HG03521 (cell line): ENCODE results near the gene TMEM106A.
"Not testable (repeated sequence)": the region's sequence is repeated elsewhere in the genome, so short reads cannot be mapped to it uniquely, and the experiment has no call there.

Experiments used
- ATAC-seq: cut with Tn5 transposase; IDR thresholded peaks from one replicate; pipeline ENCODE4 v1.9.1; 2021; ENCODE audit warnings: mild to moderate bottlenecking, moderate library complexity; ENCODE audit not compliant: unreplicated experiment

Gene TMEM106A

DNA sequence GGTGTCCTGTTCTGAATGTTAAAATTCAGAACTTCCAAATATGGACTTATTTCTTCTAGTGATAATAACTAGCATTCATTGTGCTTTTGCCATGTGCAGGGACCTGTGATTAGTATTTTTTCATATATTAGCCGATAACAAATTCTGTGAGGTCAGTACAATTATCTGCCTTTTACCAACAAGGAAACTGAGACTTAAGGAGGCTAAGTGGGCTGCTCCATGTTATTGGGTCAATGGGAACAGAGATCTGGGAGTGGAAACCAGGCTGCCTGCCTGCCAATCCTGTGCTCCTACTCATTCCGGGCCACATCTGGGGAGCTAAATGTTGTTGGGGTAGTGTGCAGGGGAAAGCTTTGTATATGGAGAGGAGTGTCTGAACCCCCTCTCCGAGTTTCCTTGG lies 3.7 kb downstream of the TMEM106A start:
- no peak for ATAC-seq

DNA sequence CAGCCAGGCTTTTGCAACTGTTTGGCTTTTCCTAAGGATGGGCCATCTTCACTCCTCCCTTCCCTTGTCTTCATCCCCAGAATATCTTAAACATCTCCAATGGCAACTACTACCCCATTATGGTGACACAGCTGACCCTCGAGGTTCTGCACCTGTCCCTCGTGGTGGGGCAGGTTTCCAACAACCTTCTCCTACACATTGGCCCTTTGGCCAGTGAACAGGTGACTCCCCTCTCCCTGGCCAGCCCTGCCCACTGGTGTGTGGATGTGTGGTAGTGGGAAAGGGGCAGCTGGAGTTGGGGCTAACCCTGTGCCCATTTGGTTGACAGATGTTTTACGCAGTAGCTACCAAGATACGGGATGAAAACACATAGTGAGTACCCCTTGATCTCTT lies 4.7 kb downstream of the TMEM106A start:
- ATAC-seq: no peak

DNA sequence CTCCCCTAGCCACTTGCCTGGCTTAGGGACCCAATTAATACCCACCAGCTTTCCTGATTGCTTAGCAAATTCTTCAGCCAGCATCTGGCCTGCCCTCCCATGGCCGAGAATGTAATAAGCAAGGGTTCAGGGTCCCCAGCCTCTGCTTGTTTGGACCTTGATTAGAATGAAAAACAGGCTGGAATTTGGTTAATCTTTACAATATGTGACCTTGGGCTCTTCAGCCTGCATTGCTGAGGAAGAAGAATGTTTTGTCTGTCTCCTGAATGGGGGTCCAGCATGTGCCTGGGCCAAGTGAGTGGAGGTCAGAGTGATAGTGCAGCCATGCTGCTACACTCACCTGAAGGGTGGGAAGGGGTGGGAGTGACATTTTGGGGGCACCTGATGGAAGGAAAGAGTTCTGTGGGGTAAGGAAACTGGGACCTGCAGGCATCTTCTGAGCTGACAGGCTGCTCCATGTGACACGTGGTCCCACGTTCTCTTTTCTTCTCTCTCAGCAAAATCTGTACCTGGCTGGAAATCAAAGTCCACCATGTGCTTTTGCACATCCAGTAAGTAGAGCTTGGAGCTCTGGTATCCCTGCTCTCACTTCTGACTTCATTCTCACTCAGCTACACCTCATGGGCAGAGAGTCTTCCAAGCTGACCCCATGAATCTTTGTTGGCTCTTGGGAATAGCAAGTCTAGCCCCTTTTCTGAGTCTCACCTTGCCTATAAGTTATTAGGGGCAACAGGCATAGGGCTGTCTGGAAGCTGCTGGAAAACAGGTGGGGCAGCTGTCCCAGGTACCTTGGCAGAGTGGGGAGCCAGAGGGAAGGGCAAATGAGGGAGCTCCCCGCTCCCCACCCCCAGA lies 5.3 kb downstream of the TMEM106A start:
- ATAC-seq: no peak

DNA sequence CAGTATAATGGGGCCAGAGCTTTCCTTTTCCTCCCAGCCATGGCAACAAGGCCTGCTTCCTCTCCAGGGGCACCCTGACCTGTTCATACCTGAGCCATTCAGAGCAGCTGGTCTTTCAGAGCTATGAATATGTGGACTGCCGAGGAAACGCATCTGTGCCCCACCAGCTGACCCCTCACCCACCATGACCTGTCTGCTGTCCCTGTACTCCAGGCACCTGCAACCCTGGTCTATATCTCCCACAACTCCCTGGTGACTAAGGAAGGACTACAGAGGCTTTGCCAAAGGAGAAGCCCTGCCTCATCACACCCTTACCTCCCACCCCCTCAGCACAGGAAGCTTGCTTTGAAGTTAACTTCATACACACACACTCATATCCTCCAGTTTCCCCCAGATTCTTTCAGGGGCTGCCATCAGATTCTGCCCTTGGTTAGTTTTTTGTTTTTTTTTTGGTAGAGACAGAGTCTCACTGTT lies 6.0 kb downstream of the TMEM106A start:
- ATAC-seq: no peak

DNA sequence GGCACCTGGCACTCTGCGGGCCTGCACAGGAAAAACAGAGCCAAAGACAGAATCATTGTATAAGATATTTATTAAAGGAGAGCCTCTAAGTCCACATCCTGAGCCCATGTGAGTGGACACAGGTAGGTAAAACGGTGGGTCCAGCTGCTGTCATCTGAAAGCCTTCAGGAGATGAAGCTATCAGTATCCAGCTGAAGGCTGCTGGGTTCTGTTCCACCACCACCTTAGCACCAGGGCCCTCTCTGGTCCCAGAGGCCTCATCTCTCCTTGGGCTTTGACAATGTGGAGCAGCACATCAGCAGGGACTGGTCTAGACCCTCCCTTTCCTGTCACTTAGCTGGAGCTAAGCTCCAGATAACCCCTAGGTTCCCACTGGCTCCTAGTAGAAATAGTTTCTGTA lies 7.3 kb downstream of the TMEM106A start:
- ATAC-seq: no peak

DNA sequence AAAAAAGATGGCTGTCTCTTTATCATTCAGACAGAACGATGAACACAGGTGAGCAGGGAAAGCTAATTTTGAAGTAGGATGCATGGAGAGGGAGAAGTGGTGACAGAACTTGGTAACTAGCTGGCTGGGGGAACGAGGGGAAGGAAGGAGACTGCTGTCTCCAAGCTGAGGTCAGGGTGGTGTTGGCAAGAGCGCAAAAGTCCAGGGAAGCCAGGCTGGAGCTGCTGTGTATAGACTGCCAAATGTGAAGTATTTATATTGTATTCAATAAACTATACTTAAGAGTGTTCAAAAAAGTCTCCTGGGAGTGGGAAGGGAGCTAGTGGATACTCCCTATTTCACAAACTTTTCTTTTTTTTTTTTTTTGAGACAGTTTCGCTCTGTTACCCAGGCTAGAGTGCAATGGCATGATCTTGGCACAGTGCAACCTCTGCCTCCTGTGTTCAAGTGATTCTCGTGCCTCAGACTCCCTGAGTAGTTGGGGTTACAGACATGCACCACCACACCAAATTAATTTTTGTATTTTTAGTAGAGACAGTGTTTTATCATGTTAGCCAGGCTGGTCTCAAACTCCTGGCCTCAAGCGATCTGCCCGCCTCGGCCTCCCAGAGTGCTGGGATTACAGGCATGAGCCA lies 8.2 kb downstream of the TMEM106A start:
- no peak for ATAC-seq

DNA sequence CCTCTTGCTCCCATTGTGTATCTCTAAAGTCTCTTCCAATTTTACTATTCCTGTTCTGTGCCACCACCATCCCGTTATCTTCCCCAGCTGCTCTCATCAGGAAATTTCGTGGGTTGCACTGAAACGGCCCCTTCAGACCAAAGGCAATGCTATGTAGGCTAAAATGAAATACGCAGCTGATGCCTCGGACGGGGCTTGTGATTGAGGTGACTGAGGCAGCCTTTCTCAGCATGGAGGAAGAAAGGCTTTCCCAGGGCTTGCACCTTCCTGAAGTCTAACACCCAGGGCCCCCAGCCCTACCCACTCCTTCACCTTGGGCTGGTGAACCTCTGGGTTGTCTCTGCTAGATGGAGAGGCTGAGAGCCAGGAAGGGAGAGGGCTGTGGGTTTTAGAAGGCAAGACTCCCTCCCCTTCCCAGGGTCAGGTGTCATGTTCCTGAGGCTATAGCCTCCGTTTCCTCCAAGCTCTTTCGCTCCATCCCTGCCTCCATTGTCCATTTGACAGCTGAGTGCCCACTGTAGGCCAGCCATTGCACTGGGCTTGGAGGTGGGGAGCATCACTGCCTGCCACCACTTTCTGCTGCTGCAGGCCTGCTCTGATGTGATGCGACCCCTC lies 8.9 kb downstream of the TMEM106A start:
- no peak for ATAC-seq

DNA sequence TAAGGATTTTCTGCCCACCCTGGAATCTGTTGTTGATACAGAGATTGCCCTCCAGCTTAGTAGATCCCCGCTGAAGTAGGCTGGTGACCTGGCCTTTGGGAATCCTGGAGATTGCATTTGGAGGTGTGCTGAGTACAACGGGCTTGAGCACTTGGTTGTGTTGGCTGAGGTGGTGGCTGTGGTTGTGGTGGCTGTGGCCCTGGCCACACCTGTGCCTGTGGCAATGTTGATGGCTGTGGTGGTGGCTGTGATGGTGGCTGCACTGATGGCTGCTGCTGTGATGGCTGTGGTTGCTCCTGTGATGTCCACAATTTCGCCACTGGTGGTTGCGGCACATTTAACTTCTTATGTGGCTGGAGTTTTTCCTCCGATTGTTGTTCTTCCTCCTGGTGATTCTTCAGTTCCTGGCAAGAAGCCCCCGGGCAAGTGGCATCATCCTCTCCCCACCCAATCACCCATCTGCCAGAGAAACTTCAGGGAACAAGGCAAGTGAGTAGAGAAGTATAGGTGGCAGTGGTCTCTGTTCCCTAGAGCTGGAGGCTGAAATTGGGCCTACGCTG lies 12.6 kb downstream of the TMEM106A start:
- no peak for ATAC-seq

DNA sequence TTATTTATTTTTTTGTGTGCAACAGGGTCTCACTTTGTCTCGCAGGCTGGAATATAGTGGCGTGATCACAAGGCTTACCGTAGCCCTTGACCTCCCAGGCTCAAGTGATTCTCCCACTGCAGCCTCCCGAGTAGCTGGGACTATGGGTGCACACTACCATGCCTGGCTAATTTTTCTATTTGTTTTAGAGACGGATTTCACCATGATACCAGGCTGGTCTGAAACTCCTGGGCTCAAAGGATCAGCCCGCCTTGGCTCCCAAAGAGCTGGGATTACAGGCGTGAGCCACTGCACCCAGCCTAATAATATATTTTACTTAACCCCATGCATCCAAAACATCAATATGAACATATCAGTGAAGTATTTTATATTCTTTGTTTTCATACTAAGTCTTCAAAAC lies 14.7 kb downstream of the TMEM106A start:
- no peak for ATAC-seq

DNA sequence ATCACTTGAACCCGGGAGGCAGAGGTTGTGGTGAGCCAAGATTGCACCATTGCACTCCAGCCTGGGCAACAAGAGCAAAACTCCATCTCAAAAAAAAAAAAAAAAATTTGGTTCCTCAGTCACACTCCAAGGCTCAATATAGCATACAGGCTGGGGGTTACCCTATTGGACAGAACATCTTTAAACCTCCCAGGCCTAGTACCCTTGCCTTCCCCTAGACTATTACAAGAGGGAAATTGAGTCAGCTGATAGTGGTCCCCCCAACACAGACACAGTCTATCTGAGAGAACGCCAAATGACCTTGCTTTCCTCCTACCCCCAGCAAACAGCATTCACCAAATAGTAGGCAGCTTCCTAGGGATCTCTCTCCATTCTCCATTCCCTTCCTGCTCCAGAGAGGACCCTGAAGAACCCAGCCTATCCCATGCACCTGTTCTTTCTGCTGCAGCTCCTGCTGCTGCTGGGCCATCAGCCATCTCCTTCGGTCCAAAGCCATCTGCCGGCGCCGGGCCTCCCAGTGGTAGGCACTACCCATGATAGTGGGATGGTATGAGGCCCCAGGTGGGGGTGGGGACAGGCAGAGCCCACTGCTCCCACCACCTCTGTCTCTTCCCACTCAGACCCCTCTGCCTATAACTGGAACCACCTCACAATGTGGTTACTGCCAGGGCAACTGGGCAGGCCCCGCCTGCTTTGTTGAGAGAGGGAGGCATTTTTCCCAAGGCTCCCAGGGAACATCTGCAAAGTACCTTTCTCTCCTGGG lies 16.5 kb downstream of the TMEM106A start, which contains the start of gene CCDC200:
Gene CCDC200, minus strand, starts transcription at position 604 of the 763 bp plus-strand sequence. Its CDS starts 69 bp downstream, at position 535.
- not testable (repeated sequence) for ATAC-seq

DNA sequence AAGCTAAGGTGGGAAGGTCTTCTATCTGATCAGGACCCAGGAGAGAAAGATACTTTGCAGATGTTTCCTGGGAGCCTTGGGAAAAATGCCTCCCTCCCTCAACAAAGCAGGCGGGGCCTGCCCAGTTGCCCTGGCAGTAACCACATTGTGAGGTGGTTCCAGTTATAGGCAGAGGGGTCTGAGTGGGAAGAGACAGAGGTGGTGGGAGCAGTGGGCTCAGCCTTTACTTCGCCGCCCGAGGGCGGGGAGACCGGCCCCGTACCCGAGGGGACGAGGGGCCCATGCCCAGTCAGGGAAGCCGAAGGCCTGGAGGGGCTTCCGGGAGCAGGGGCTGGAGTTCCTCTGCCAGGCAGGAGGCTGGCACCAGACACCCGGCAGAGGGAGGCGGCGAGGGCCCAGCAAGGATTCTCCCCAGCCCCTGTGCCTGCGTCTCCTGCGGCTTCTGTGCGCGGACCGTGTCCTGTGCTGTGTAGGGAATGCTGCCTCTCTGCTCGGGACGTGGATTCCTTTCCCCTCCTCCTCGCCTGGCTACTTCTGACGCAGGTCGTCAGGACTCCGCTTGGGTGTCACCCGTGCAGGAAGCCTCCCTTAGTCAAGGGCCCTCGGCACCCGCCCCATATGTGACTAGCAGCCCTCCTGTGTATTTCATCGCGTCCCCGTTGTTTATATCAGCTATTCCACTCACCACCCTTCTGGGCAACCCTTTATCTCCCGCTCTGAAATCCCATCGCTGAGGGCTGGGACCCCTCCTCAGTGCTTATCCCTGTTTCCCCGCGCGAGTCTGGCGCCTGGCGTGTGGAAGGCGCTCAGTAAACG lies 19.7 kb downstream of the TMEM106A start:
- ATAC-seq: not testable (repeated sequence)

DNA sequence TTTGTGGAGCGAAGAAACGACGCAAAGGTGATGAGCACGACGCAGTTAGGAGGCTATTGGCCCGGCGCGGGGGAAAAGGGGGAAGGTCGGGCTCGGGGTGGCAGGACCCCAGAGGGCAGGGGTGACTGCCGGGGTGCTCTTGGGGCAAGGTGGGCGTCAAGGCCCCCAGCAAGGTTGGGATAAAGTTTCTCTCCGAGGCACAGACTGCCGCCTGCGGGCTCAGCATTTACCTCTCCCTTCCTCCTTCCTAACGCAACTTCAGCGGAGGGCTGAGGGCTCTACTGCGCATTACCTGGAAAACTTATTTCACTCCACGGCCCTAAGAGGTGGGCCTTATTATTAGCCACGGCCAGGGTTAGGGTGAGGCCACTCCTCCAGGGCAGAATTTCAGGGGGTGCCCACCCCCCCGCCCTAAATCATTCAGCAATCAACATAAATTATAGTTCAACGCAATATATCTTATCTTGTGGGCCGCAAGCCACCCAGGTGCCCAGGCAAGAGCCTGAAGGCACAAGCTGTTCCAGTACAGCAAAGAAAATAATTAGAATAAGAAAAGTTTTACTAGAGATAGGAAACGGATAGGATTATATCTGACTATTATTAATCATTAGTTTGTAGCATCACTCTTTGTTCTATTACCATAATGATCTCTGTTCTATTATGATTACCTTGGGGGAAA lies 20.5 kb downstream of the TMEM106A start:
- ATAC-seq: not testable (repeated sequence)

DNA sequence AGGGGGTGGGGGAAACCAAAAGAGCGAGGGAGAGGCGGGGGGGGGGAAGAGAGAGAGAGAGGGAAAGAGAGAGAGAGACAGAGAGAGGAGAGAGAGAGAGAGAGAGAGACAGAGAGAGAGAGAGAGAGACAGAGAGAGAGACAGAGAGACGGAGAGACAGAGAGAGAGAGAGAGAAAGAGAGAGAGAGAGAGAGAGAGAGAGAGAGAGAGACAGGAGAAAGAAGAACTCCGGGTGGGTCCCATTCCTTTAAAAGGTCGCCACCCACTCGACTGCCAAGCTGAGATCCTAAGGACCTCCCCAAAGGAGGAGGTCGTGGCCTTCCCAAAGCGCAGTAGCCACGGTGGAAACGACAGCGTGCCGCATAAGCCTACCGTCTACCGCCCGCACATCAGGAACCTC lies 21.6 kb downstream of the TMEM106A start:
- not testable (repeated sequence) for ATAC-seq

DNA sequence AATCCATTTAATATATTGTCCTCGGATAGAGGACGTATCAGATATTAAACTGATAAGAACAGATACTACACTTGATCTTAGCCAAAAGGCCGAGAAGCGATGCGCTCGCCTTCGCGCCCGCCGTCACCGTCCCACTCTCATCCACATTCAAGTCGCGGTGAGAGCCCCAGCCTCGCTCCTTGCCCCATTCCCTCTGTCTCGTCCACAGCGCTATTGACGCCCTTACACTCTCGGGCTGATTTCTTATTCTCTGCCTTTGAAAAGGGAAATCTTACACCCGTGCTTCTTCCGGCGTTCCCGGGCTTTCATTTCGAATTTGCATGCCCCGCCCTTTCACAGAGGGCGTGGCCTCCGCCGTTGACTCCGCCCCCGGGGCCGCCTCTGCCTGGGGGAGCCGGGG lies 22.2 kb downstream of the TMEM106A start, which contains the start of gene RNU2-1:
Gene RNU2-1, minus strand, starts transcription at position 101 of the 400 bp plus-strand sequence.
- not testable (repeated sequence) for ATAC-seq

DNA sequence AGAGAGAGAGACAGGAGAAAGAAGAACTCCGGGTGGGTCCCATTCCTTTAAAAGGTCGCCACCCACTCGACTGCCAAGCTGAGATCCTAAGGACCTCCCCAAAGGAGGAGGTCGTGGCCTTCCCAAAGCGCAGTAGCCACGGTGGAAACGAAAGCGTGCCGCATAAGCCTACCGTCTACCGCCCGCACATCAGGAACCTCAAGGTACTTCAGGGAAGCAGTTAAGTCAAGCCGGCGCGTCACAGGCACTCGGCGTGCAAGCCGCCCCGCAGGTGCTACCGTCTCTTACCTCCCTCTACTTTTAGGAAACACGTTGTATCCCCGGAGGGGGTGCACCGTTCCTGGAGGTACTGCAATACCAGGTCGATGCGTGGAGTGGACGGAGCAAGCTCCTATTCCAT lies 27.9 kb downstream of the TMEM106A start:
- not testable (repeated sequence) for ATAC-seq

DNA sequence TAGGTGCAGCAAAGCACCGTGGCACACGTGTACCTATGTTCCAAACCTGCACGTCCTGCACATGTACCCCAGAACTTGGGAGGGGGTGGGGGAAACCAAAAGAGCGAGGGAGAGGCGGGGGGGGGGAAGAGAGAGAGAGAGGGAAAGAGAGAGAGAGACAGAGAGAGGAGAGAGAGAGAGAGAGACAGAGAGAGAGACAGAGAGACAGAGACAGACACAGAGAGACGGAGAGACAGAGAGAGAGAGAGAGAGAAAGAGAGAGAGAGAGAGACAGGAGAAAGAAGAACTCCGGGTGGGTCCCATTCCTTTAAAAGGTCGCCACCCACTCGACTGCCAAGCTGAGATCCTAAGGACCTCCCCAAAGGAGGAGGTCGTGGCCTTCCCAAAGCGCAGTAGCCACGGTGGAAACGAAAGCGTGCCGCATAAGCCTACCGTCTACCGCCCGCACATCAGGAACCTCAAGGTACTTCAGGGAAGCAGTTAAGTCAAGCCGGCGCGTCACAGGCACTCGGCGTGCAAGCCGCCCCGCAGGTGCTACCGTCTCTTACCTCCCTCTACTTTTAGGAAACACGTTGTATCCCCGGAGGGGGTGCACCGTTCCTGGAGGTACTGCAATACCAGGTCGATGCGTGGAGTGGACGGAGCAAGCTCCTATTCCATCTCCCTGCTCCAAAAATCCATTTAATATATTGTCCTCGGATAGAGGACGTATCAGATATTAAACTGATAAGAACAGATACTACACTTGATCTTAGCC lies 29.1 kb downstream of the TMEM106A start:
- not testable (repeated sequence) for ATAC-seq

DNA sequence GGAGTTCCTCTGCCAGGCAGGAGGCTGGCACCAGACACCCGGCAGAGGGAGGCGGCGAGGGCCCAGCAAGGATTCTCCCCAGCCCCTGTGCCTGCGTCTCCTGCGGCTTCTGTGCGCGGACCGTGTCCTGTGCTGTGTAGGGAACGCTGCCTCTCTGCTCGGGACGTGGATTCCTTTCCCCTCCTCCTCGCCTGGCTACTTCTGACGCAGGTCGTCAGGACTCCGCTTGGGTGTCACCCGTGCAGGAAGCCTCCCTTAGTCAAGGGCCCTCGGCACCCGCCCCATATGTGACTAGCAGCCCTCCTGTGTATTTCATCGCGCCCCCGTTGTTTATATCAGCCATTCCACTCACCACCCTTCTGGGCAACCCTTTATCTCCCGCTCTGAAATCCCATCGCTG lies 34.8 kb downstream of the TMEM106A start:
- not testable (repeated sequence) for ATAC-seq
